GM13977 (cell line): Measurements from ENCODE around the gene PSMG3.

ENCODE experiments used
- DNase-seq: peaks from one replicate; pipeline ENCODE4 v3.0.0; 2012; ENCODE audit warnings: low spot score
- CTCF ChIP-seq: IDR thresholded peaks from 2 replicates; pipeline ENCODE4 v1.5.1; 2012; ENCODE audit warnings: mild to moderate bottlenecking, control low read depth; ENCODE audit not compliant: insufficient read depth; ENCODE audit errors: extremely low read depth, missing control alignments
- in situ Hi-C: fragments of 300-500 bp; cut with MboI; formaldehyde crosslinking; loops from one replicate; pipeline ENCODE4 v1.12.0; 2022; ENCODE audit warnings: low sequenced_read_pairs, low pct_unique_long_range_greater_than_20kb, mixed read lengths, inconsistent platforms; ENCODE audit not compliant: unreplicated experiment

The PSMG3 gene

GRCh38 chr7:1610013-1610677 is 40.3 kb upstream of the PSMG3 start:
- TF ChIP-seq CTCF = no peak
- in situ Hi-C loops = no loop called here
- DNase-seq = no peak

- DNase-seq = no peak
- TF ChIP-seq CTCF = no peak
- in situ Hi-C loops = no loop called here
These were observed 39.2 kb upstream of the PSMG3 start for GRCh38 chr7:1609023-1609422.

DNA sequence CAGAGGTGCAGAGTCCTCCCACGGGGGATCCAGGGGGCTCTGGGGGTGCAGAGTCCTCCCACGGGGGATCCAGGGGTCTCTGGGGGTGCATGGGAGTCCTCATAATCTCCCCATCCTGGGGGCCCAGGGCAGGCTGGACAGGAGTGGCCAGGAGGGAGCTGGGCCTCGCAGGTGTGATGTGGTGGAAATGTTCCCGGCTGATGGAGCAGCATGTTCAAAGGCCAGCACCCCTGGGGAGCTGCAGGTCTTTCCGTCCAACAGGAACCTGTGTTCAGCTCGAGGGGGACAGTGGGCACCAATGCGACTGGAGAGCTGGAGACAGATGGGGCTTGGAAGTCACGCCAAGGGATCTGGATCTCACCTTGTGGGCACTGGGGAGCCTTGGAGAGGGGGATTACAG is 38.5 kb upstream of the PSMG3 start:
- in situ Hi-C loops = no loop called here
- TF ChIP-seq CTCF = no peak
- DNase-seq = no peak

DNA sequence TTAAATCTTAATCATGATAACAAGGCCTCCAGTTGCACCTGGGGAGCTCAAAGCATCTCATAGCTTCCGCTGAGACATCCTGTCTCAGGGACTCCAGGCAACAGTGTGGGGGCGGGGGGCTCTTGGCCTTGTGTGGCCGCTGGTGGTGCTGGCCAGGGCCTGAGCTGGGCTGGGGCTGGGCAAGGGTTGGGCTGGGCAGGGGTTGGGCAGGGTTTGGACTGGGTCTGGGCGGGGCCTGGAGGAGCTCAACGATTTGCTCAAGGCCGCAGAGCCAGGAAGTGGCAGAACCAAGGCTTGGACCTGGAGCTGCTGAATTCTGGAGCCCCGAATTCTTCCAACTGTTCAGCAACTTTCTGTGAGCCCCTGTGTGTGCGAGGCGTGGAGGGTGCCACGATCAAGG is 37.9 kb upstream of the PSMG3 start:
- in situ Hi-C loops = no loop called here
- TF ChIP-seq CTCF = no peak
- DNase-seq = no peak

- in situ Hi-C loops = no loop called here
- TF ChIP-seq CTCF = no peak
- DNase-seq = no peak
These were observed 37.2 kb upstream of the PSMG3 start for GRCh38 chr7:1607001-1607400.

GRCh38 chr7:1604383-1604782 is 34.6 kb upstream of the PSMG3 start:
- DNase-seq = no peak
- no peak for TF ChIP-seq CTCF

More at GRCh38 chr7:1604383-1604782, 34.6 kb upstream of the PSMG3 start:
- in situ Hi-C loops = no loop called here
